CD4-positive, alpha-beta memory T cell (primary cell): ENCODE results near the gene CD164. TPM values are rescaled to one million over a fixed set of nuclear protein-coding genes. Genes with fewer than 3 reads are reported as not detected.

Source experiments
- CTCF ChIA-PET: fragments of 350-600 bp; sonication (Branson Sonifier 250); formaldehyde crosslinking; loops from one replicate; lab custom pipeline; 2021; ENCODE audit warnings: inconsistent platforms; ENCODE audit not compliant: partially characterized antibody; lab: Charles Lee
- POLR2A ChIA-PET: fragments of 350-600 bp; sonication (Branson Sonifier 250); formaldehyde crosslinking; loops from one replicate; lab custom pipeline; 2021; ENCODE audit not compliant: partially characterized antibody; lab: Charles Lee
- DNase-seq, 5 donors: peaks; one replicate each; pipeline versions ENCODE4 v3.0.0 to v3.0.0-alpha.2; 2020 to 2022; ENCODE audit warnings: mixed read lengths in 1 of 5
- H3K27ac ChIP-seq: one replicate; pipeline ENCODE4 v1.7.0; 2013; ENCODE audit warnings: low read depth, low read length
- H3K27me3 ChIP-seq: 2 replicates; pipeline ENCODE4 v1.7.0; 2013; ENCODE audit warnings: mild to moderate bottlenecking, low read length, moderate library complexity; ENCODE audit not compliant: insufficient read depth
- H3K36me3 ChIP-seq: 2 replicates; pipeline ENCODE4 v1.7.0; 2013; ENCODE audit warnings: mild to moderate bottlenecking, low read length, moderate library complexity; ENCODE audit not compliant: insufficient read depth
- H3K4me1 ChIP-seq: 2 replicates; pipeline ENCODE4 v1.7.0; 2013; ENCODE audit warnings: mild to moderate bottlenecking, low read length, moderate library complexity; ENCODE audit not compliant: insufficient read depth
- H3K4me3 ChIP-seq, 2 donors: one replicate each; pipeline ENCODE4 v1.7.0; 2013; ENCODE audit warnings: low read length in 2 of 2, mild to moderate bottlenecking in 1 of 2
- H3K9me3 ChIP-seq, 2 donors: one replicate each; pipeline ENCODE4 v1.7.0; 2013; ENCODE audit warnings: low read length in 2 of 2, control low read depth in 1 of 2; ENCODE audit not compliant: control insufficient read depth in 1 of 2
- H3K27ac Mint-ChIP-seq, 7 donors: one replicate each; pipeline ENCODE4 v1.8.0; 2020 to 2021; ENCODE audit warnings: mixed read lengths in 7 of 7, mild to moderate bottlenecking in 6 of 7, inconsistent platforms in 3 of 7, moderate library complexity in 3 of 7
- H3K27me3 Mint-ChIP-seq, 2 donors: one replicate each; pipeline ENCODE4 v1.8.0; 2020 to 2021; ENCODE audit warnings: mixed read lengths in 2 of 2
- H3K36me3 Mint-ChIP-seq, 2 donors: one replicate each; pipeline ENCODE4 v1.8.0; 2020 to 2021; ENCODE audit warnings: mixed read lengths in 2 of 2, inconsistent platforms in 1 of 2, mild to moderate bottlenecking in 1 of 2
- H3K4me1 Mint-ChIP-seq, 4 donors: one replicate each; pipeline ENCODE4 v1.8.0; 2020 to 2021; ENCODE audit warnings: mixed read lengths in 4 of 4, mild to moderate bottlenecking in 1 of 4
- H3K4me3 Mint-ChIP-seq, 8 donors: one replicate each; pipeline ENCODE4 v1.8.0; 2020 to 2021; ENCODE audit warnings: mixed read lengths in 8 of 8, mild to moderate bottlenecking in 7 of 8, moderate library complexity in 6 of 8, inconsistent platforms in 3 of 8
- H3K9me3 Mint-ChIP-seq, 8 donors: one replicate each; pipeline ENCODE4 v1.8.0; 2020 to 2021; ENCODE audit warnings: mixed read lengths in 8 of 8, mild to moderate bottlenecking in 5 of 8, inconsistent platforms in 3 of 8, moderate library complexity in 1 of 8
- intact Hi-C: fragments of 100-400 bp; cut with micrococcal nuclease; formaldehyde crosslinking; loops from one replicate; pipeline ENCODE4 v1.15.1; 2023
- polyA plus RNA-seq, 2 donors: library from polyadenylated mRNA; unstranded; fragments of 300-500 nt; fragmentation: Illumina TruSeq; gene quantifications; one replicate each; pipeline ENCODE4 v1.2.3, GENCODE V29; 2021
- total RNA-seq, 2 experiments: library from RNA; stranded (reverse); gene quantifications; one replicate each; pipeline ENCODE4 v1.2.3, GENCODE V29; 2021

CD164 gene
- total and polyA plus RNA-seq, 4 experiments from 2014 or later: 222 to 445 (median 266) TPM

GRCh38 chr6:109348226-109348625, 34.0 kb downstream of the CD164 start:
- no peaks in the 10 kb centered on the region for H3K4me1 ChIP-seq
- Mint-ChIP-seq H3K4me3 (no peak overlapping the region), H3K4me1 (peaks cover 8 to 12% (median 9%) of the 10 kb centered on the region in 4 donors), H3K27ac (peak overlapping the region in 2 of 7 donors; percentile 29 to 45), H3K9me3 (no peaks in the 10 kb centered on the region), H3K36me3 (peaks cover 14 to 21% of the 10 kb centered on the region in 2 donors), H3K27me3 (no peaks in the 10 kb centered on the region)
- intact Hi-C loops: no loop called here
- no peaks in the 10 kb centered on the region for H3K27me3 ChIP-seq
- no peak for DNase-seq
- no peaks in the 10 kb centered on the region for H3K36me3 ChIP-seq
- CTCF ChIA-PET: interaction anchor here (0.7 kb wide), 1 partner anchor 1661 kb away, joined by 3 read pairs; no protein-coding TSS in a partner anchor
- H3K27ac ChIP-seq: no peak overlapping the region
- POLR2A ChIA-PET: no interaction called here
- no peak overlapping the region for H3K4me3 ChIP-seq
- no peaks in the 10 kb centered on the region for H3K9me3 ChIP-seq

- ChIA-PET POLR2A (interaction anchor here (1.2 kb wide), 1 partner anchor 11 kb away, joined by 4 read pairs; no protein-coding TSS in a partner anchor), CTCF (no interaction called here)
- Histone ChIP-seq H3K27ac (no peak overlapping the region), H3K27me3 (no peaks in the 10 kb centered on the region), H3K9me3 (no peaks in the 10 kb centered on the region), H3K4me1 (no peaks in the 10 kb centered on the region), H3K36me3 (no peaks in the 10 kb centered on the region), H3K4me3 (no peak overlapping the region)
- H3K4me1 Mint-ChIP-seq: peaks cover 7 to 10% (median 9%) of the 10 kb centered on the region in 4 donors
- intact Hi-C loops: no loop called here
- H3K4me3 Mint-ChIP-seq: no peak overlapping the region
- H3K36me3 Mint-ChIP-seq: peaks cover 11 to 17% of the 10 kb centered on the region in 2 donors
- H3K27me3 Mint-ChIP-seq: no peaks in the 10 kb centered on the region
- H3K9me3 Mint-ChIP-seq: no peaks in the 10 kb centered on the region
- DNase-seq: no peak
- peak overlapping the region in 1 of 7 donors; percentile 29 for H3K27ac Mint-ChIP-seq
Measured at GRCh38 chr6:109347779-109348178, 34.5 kb downstream of the CD164 start.

- no peaks in the 10 kb centered on the region for H3K4me1 ChIP-seq
- ChIA-PET CTCF (no interaction called here), POLR2A (no interaction called here)
- Mint-ChIP-seq H3K27me3 (no peaks in the 10 kb centered on the region), H3K4me3 (no peak overlapping the region), H3K4me1 (peaks cover 0 to 5% (median 0%) of the 10 kb centered on the region in 4 donors), H3K9me3 (no peaks in the 10 kb centered on the region), H3K27ac (no peak overlapping the region), H3K36me3 (peaks cover 3 to 6% of the 10 kb centered on the region in 2 donors)
- DNase-seq: no peak
- no peaks in the 10 kb centered on the region for H3K9me3 ChIP-seq
- no peaks in the 10 kb centered on the region for H3K27me3 ChIP-seq
- intact Hi-C loops: no loop called here
- no peak overlapping the region for H3K27ac ChIP-seq
- no peaks in the 10 kb centered on the region for H3K36me3 ChIP-seq
- H3K4me3 ChIP-seq: no peak overlapping the region
Measured at GRCh38 chr6:109345986-109346385, 36.3 kb downstream of the CD164 start.

GRCh38 chr6:109344226-109344625, 38.0 kb downstream of the CD164 start:
- intact Hi-C loops: no loop called here
- Mint-ChIP-seq H3K27ac (no peak overlapping the region), H3K4me3 (no peak overlapping the region), H3K36me3 (peaks cover 0 to 6% of the 10 kb centered on the region in 2 donors), H3K9me3 (no peaks in the 10 kb centered on the region), H3K27me3 (no peaks in the 10 kb centered on the region), H3K4me1 (no peaks in the 10 kb centered on the region)
- POLR2A ChIA-PET: no interaction called here
- Histone ChIP-seq H3K4me1 (no peaks in the 10 kb centered on the region), H3K27ac (no peak overlapping the region), H3K4me3 (no peak overlapping the region), H3K9me3 (no peaks in the 10 kb centered on the region), H3K36me3 (no peaks in the 10 kb centered on the region), H3K27me3 (no peaks in the 10 kb centered on the region)
- CTCF ChIA-PET: no interaction called here
- DNase-seq: no peak

GRCh38 chr6:109343518-109343917, 38.7 kb downstream of the CD164 start:
- Histone ChIP-seq H3K27me3 (no peaks in the 10 kb centered on the region), H3K4me1 (no peaks in the 10 kb centered on the region), H3K27ac (no peak overlapping the region), H3K9me3 (no peaks in the 10 kb centered on the region), H3K4me3 (no peak overlapping the region), H3K36me3 (no peaks in the 10 kb centered on the region)
- CTCF ChIA-PET: no interaction called here
- POLR2A ChIA-PET: no interaction called here
- no peak for DNase-seq
- H3K36me3 Mint-ChIP-seq: peaks cover 0 to 6% of the 10 kb centered on the region in 2 donors
- H3K4me3 Mint-ChIP-seq: no peak overlapping the region
- H3K4me1 Mint-ChIP-seq: no peaks in the 10 kb centered on the region
- no peaks in the 10 kb centered on the region for H3K27me3 Mint-ChIP-seq
- intact Hi-C loops: no loop called here
- H3K27ac Mint-ChIP-seq: no peak overlapping the region
- H3K9me3 Mint-ChIP-seq: no peaks in the 10 kb centered on the region

- no peak overlapping the region for H3K4me3 Mint-ChIP-seq
- POLR2A ChIA-PET: no interaction called here
Measured at GRCh38 chr6:109342911-109343310, 39.4 kb downstream of the CD164 start.

GRCh38 chr6:109342506-109342905, 39.8 kb downstream of the CD164 start:
- Histone ChIP-seq H3K4me3 (no peak overlapping the region), H3K27ac (no peak overlapping the region), H3K9me3 (no peaks in the 10 kb centered on the region), H3K27me3 (no peaks in the 10 kb centered on the region), H3K4me1 (no peaks in the 10 kb centered on the region), H3K36me3 (no peaks in the 10 kb centered on the region)
- CTCF ChIA-PET: no interaction called here
- DNase-seq: no peak
- Mint-ChIP-seq H3K4me1 (no peaks in the 10 kb centered on the region), H3K27ac (peak overlapping the region in 2 of 7 donors; percentile 11 to 57), H3K4me3 (no peak overlapping the region), H3K36me3 (peaks cover 0 to 6% of the 10 kb centered on the region in 2 donors), H3K9me3 (no peaks in the 10 kb centered on the region), H3K27me3 (no peaks in the 10 kb centered on the region)
- POLR2A ChIA-PET: no interaction called here
- intact Hi-C loops: no loop called here

More at GRCh38 chr6:109342911-109343310, 39.4 kb downstream of the CD164 start:
- Histone ChIP-seq H3K4me1 (no peaks in the 10 kb centered on the region), H3K9me3 (no peaks in the 10 kb centered on the region), H3K27me3 (no peaks in the 10 kb centered on the region), H3K36me3 (no peaks in the 10 kb centered on the region), H3K4me3 (no peak overlapping the region), H3K27ac (no peak overlapping the region)
- Mint-ChIP-seq H3K9me3 (no peaks in the 10 kb centered on the region), H3K27ac (no peak overlapping the region), H3K4me1 (no peaks in the 10 kb centered on the region), H3K36me3 (peaks cover 0 to 6% of the 10 kb centered on the region in 2 donors), H3K27me3 (no peaks in the 10 kb centered on the region)
- no peak for DNase-seq
- intact Hi-C loops: no loop called here
- CTCF ChIA-PET: no interaction called here
